HG03159 (cell line): ENCODE measurements around the gene UBXN11.

ENCODE experiments used
- ATAC-seq: cut with Tn5 transposase; IDR thresholded peaks from one replicate; pipeline ENCODE4 v1.9.1; 2021; ENCODE audit warnings: mild to moderate bottlenecking, moderate library complexity; ENCODE audit not compliant: unreplicated experiment

UBXN11 gene

GRCh38 chr1:26287033-26287711, 19.3 kb downstream of the UBXN11 start:
- ATAC-seq: peak; percentile 32

GRCh38 chr1:26286064-26286416, 20.4 kb downstream of the UBXN11 start:
- no peak for ATAC-seq

GRCh38 chr1:26285366-26286063, 20.9 kb downstream of the UBXN11 start:
- ATAC-seq: no peak

GRCh38 chr1:26284597-26285347, 21.7 kb downstream of the UBXN11 start:
- ATAC-seq: no peak

- no peak for ATAC-seq
Measured at GRCh38 chr1:26283871-26284596, 22.4 kb downstream of the UBXN11 start.

GRCh38 chr1:26283279-26283853, 23.1 kb downstream of the UBXN11 start:
- no peak for ATAC-seq

GRCh38 chr1:26282401-26282918, 24.0 kb downstream of the UBXN11 start:
- ATAC-seq: no peak

GRCh38 chr1:26281971-26282370, 24.5 kb downstream of the UBXN11 start:
- no peak for ATAC-seq

GRCh38 chr1:26281091-26281958, 25.1 kb downstream of the UBXN11 start:
- no peak for ATAC-seq

- no peak for ATAC-seq
Measured at GRCh38 chr1:26280333-26281042, 25.9 kb downstream of the UBXN11 start.

- peak; percentile 60 for ATAC-seq
Measured at GRCh38 chr1:26279456-26280332, 26.7 kb downstream of the UBXN11 start, which contains the start of gene SH3BGRL3. TSS of gene SH3BGRL3 (plus strand) at chr1:26280086. CDS start at chr1:26280156, 70 bp downstream.

- ATAC-seq: no peak
Measured at GRCh38 chr1:26278724-26279455, 27.5 kb downstream of the UBXN11 start.

GRCh38 chr1:26278303-26278702, 28.1 kb downstream of the UBXN11 start:
- no peak for ATAC-seq

GRCh38 chr1:26277719-26278118, 28.7 kb downstream of the UBXN11 start:
- ATAC-seq: no peak

GRCh38 chr1:26277261-26277661, 29.2 kb downstream of the UBXN11 start:
- no peak for ATAC-seq

GRCh38 chr1:26276432-26276838, 30.0 kb downstream of the UBXN11 start:
- ATAC-seq: no peak
